ENCODE measurements around the gene ZFY.

ZFY gene

DNA sequence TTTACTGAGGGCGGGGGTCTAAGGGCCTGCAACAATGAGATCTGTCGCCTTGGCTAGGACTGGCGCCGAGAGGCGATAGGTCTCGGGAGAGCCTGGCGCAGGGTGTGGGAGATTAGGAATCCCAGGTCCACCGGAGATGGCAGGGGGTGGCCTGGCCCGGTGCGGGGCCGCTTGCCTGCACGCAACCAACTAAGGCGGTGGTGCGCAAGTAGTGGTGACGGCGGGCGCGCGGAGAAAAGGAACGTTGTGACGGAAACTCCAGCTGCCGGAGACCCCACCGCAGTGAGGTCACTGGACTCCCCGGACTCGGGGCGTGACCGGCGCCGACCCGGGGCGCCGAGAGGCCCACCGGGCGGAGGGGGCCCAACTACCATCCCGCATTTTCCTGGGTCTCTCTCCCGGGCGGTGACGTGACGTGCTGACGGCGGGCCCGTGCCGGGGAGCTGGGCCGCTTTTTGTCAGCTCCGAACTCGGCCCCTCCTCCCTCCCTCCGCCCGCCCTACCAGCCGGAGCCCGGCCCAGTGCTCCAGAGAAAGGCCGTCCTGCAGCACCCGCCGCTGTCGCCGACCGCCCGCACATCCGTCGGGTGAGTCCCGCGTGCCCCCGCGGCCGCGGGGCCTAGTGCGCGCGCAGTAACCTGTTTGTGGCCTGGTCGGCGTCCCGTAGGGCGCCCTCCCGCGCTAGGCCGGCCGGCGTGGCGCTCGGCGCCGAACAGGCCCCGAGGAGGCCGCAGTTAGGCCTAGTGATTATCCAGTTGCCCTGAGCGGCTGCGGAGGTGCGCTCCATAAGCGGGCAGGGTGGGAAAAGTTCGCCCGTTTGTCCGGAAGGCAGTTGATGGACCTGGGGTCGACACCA lies at the start of gene ZFY:
Gene ZFY (plus strand): TSS at position 521 of the 855 bp plus-strand sequence. CDS start 18,556 bp downstream, outside the sequence.
- peak; percentile 15 for DNase-seq

DNA sequence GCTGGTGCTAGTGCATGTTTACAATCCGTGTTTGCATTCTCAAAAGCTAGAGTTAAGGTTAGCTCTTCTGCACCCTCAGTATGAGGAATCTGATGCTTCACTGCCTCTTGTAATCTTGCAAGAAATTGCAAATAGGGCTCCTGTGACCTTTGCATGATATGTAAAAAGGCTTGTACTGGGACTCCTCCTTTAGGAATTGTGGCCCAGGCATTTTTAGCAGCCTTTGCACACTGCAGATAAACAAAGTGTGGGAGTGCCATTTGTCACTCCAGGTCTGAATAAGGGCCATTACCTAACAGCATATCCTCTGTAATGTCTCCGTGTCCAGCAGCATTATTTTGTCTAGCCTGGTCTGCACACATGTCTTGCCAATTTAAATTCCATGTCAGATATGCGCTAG lies 49.3 kb upstream of the ZFY start:
- no peak for DNase-seq

GRCh38 chrY:2887386-2887785 lies 47.8 kb upstream of the ZFY start:
- DNase-seq = no peak

DNA sequence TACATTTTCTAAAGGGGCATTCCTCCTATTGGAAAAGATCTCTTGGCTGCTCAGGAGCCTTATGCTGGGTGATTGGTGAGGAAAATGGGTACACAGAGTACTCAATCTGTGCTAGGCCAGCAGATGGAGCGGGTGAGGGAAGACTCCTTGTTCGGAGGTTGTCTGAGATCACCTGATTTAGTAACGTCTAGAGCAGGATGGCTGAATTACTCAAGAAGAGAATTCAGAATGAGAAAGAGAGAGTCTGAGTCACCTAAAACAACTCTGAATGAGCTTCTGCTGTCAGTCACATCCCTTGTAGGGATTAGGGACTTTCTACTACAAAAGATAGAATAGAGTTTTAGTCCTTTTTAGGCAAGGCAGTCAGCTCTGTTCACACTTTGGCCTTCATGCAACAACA lies 47.2 kb upstream of the ZFY start:
- no peak for DNase-seq

DNA sequence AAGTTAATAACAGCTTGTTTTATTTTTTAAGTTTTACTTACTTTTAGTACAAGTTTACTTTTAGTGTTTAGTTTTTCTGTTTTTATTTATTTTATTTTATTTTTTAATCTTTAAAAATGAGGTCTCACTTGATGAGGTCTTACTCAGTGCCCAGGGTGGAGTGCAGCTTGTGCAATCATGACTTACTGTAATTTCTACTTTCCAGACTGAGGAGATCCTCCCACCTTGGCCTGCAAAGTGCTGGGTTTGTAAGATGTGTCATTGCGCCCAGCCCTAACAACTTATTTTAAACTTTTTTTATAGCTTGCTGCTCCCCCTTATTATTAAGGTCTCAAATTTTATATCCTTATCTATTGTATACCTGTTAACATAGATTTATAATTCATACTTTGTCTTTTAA lies 41.7 kb upstream of the ZFY start:
- no peak for DNase-seq

DNA sequence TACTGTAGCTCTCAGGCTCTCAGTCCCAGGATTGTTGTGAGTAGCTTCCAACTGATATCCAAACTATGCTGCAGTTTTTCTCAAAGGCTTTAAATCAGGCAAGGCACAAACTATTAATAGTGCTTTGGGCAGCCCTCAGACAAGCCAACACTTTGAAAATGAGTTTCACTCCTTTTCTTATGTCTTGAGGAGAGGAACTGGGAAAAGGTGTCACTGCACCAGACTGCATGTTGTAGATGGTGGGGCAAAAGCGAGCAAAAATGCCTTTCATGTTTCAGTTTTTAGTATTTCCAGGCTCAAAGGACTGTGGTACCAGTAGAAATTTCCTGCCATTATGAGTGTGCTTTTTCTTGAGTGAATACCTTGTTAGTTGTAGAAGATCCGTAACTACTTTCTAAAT lies 39.1 kb upstream of the ZFY start:
- no peak for DNase-seq

DNA sequence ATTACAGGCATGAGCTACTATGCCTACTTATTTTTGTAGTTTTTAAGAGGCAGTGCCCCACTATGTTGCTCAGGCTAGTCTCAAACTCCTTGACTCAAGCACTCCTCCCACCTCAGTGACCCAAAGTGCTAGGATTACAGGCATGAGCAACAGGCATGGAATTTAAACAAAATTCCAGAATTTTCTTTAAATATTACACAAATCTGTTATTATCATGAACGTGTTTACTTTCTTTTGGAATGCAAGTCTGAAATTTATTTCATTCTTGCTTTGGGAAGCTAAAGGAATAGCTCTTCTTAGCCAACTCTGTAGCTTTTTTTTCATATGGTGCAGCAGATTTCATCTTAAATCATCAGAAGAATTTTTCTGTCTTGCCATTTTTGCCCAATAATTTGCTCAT lies 27.8 kb upstream of the ZFY start:
- DNase-seq = no peak

DNA sequence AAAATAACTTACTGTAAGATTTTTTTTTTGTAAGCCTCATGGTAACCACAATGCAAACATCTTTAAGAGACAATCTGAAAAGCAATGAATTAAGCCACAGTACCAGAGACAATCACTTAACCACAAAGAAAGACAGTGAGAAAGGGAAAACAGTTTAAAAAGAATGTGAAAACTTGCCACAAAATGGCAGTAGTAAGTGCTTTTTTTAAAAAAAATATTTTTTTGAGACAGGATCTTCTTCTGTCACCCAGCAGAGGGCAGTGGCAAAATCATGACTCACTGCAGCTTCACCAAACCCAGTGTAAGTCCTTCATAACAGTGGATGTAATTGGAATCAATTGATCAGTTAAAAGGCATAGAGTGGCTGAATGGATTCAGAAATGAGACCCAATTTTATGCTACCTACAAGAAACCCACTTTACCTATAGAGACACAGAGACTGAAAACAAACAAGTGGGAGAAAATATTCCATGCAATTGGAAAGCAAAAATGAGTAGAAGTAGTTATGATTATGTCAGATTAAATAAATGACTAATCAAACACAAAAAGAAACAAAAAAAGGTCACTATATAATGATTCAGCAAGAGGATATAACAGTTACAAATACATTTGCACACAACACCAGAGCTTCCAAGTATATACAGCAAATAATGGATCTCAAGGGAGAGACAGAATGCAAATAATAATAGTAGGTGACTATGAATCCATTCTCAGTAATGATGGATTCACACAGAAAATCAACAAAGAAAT lies 21.9 kb upstream of the ZFY start:
- DNase-seq = no peak

DNA sequence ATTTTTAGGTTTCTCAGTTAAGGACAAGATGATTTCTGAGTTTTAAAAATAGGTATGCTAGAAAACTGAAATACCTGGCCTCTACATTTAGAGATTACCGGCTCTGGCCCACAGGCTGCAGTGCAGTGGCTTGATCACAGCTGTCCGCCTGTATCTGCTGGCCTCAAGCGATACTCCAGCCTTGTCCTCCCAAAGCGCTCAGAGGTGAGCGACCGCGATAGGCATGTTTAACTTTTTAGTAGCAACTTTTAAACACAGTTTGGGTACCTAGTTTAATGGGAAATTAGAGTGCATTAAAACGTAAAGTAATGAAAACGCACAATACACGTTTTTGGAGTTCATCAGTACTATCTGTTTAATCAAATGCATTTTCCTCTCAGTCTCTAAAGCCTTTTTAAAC lies 1.1 kb upstream of the ZFY start:
- DNase-seq = no peak

GRCh38 chrY:2935716-2936435 lies 695 bp downstream of the ZFY start:
- DNase-seq = peak; percentile 82

DNA sequence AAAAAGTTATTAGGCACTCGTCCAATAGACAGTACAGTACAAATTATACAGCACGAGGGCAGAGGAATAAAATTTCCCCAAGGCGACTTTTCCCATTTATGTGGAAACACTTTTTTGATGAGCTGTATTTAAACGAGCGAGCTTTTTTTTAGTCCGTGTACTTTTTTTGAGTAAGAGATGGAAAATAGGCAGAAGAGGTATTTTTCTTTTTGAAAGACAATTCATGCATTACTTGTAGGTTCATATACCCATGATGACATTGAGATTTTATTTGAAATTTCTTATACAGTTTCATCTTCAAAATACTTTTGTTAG lies 1.2 kb downstream of the ZFY start:
- no peak for DNase-seq

GRCh38 chrY:2937149-2937548 lies 2.0 kb downstream of the ZFY start:
- DNase-seq = no peak

DNA sequence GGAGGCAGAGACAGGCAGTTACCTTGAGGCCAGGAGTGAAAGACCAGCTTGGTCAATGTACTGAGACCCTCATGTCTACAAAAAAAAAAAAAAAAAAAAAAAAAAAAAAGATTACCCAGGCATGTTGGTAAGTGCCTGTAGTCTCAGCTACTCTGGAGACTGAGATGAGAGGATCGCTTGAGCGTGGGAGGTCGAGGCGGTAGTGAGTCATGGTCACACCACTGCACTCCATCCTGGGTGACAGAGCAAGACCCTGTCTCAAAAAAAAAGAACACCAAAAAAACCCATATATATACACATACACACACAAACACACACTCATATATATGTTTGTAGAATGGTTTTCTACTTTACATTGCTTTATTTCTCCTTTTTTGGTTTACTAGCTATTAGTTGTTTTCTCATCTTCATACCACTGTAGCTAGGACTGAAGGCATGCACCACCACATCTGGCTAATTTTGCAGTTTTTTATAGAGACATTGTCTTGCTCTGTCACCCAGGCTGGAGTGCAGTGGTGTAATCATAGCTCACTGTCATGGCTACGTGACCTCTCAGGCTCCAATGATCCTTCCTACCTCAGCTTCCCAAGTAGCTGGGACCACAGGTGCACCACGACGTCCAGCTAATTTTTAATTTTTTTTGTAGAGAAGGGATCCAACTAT lies 14.5 kb downstream of the ZFY start:
- DNase-seq = no peak

DNA sequence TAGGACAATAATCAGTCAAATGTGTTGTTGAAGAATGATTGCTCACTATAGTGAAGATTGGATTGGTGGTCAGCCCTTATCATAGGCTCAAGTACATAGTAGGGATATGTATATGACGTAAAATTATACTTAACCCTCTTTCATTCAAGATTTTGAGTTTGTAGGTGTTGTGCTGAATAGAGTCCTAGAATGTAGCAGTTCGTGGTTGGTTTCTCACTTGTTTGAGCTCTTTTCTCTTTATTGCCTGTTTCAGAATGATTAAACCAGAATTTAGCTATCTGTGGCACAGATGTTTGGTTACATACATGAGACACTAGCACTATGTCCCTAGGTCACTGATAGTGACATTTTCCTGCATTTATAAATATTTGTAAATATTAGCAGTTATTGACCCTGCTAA lies 15.5 kb downstream of the ZFY start:
- no peak for DNase-seq

DNA sequence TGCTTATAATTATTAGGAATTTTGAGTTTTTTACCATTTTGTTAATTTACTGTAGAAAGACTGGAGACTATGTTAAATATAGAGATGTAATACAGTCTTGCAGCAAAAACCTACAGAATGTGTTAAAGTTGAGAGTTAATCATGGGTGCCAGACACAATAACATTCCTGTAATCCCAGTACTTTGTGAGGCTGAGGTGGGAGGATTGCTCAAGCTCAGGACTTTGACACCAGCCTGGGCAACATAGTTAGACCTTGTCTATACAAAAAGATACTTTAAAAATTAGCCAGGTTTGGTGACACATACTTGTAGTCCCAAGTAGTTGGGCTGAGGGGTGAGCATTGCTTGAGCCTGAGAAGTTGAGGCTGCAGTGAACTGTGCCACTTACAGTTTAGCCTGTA lies 17.7 kb downstream of the ZFY start:
- no peak for DNase-seq

DNA sequence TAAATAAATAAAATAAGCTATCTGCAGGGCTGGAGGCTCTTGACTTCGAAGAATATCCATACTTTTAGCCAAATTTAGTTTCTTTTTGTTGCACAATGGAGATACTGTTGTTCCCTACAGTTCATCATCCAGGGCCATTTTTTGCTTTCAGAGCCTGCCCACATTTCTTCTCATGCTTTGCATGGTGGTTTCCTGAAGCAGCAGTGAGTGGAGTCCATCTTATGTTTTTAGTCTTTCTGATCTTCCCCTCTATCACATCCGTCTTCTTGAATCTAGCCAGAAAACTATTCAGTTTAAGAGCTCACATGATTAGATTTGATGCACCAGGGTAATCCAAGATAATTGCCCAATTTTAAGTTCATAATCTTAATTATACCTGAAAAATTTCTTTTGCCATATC lies 19.6 kb downstream of the ZFY start:
- no peak for DNase-seq

DNA sequence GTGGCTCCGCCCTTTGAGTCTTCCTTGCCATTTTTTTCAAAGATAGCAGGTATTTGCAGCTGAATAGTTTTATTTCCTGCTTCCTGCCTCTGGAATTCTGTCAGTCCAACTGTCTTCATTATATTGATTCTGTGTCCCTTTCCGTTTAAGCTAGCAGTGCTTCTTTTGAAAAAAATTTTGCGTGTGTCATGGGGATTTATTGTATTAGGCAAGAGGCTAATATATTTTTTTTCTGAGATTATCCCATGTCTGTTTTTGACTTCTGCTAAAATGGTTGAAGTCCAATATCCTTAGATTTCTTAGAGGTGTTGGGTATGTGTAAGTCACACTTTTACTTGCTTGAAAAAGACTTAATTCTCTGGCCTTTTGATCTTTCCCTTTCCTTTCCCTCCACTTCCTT lies 20.4 kb downstream of the ZFY start:
- DNase-seq = no peak

GRCh38 chrY:2962061-2962460 lies 26.9 kb downstream of the ZFY start:
- DNase-seq = no peak

- DNase-seq = no peak
These were observed 29.6 kb downstream of the ZFY start for GRCh38 chrY:2964814-2965213.

DNA sequence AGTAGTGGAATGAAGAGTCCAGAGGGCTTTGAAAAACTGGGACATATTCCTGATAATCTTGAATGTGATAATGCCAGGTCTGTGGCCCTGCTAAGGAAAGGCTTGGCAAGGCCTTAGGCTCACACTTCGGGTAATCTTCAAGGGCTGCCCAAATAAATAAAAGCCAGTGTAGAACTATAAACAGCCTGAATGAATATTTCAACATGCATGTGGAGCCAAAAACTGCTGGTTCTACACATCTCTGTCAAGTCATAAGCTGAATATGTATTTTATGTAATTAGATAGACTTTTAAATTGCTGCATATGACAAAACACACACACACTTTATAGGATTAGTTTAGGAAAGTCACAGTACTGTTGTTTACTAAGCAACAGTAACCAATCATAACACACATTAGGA lies 30.4 kb downstream of the ZFY start:
- no peak for DNase-seq

DNA sequence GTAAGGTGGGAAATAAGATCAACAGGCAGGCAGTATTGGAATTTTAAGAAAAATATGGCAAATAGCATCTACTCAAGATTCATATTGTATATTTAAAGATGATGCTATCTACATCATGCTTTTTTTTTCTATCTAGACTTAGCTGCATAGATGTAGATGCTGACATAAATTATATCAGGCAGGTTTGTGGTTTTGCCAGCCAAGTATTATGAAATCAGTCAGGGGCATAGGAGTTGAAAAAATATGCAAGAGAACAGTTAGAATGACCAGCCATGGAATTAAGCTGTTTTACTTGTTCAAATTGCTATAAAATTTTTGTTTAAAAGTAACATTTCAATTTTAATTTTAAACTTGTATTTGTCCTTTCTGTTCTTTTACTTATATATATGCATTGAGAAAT lies 34.4 kb downstream of the ZFY start:
- no peak for DNase-seq

DNA sequence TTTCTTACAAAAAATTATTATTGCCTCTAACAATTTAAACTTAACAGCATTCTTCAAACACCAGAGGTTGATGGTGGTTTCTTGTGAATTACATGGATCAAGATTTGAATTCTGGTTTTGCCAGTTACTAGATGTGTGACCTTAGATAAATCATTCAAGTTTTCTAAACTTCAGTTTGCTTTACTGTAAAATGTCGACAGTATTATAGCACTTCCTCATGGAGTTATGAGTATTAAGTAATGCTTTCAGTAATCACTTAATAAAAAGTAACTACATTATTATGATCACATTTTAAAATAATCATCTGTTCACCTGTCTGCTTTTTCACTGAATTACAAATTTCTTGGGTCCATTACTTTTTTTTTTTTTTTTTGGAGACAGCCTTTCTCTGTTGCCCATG lies 37.5 kb downstream of the ZFY start:
- DNase-seq = no peak

GRCh38 chrY:2973110-2973751 lies 38.0 kb downstream of the ZFY start:
- DNase-seq = no peak

Data from KG1 (cell line).